LoVo (cell line): ENCODE data around the gene NDUFAF5.
A peak's percentile ranks its signal among the peaks of the same experiment; 100 is the strongest.

ENCODE experiments used
- DNase-seq: peaks from one replicate; pipeline ENCODE4 v3.0.0-alpha.2; 2016; ENCODE audit warnings: low spot score

NDUFAF5 gene

DNA sequence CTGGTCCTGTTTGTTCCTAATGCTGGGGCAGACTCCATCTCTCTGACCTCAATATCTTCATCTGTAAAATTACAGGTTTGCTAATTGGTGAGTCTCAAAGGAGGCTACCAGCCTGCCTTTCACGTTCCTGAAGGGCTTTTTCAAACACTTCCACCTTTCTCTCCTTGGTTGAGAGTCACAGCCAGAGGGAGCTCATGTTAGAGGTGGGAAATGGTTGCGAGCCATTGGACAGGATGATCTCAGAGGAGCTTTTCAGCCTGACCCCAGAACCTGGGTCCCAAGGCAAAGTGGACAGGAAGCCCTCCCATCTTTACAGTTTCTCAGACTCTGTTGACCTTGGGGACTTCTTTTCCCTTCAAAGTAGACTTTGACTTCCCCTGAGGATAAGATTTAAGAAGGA lies 37.6 kb downstream of the NDUFAF5 start:
- no peak for DNase-seq

DNA sequence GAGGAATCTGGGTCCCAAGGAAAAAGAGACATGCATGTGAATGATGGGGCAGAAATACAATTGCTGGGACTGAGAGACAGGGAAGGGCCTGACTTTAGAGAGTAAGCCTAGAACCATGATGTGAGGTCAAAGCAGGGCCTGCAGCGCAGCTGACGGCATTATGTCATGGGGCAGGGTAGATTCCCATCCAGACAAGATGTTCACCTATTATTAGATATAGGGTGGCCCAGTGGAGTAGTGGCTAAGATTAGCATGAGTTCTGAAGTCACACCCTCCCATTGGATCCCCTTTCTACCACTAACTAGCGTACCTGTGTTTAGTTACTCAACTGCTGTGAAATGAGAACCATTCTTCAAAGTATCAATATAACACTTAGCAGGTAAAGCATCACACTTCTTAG lies 39.6 kb downstream of the NDUFAF5 start:
- DNase-seq: no peak

GRCh38 chr20:13825465-13825864 lies 40.6 kb downstream of the NDUFAF5 start:
- DNase-seq: no peak

GRCh38 chr20:13831476-13831875 lies 46.6 kb downstream of the NDUFAF5 start:
- DNase-seq: no peak

GRCh38 chr20:13838664-13839063 lies 53.8 kb downstream of the NDUFAF5 start:
- no peak for DNase-seq

DNA sequence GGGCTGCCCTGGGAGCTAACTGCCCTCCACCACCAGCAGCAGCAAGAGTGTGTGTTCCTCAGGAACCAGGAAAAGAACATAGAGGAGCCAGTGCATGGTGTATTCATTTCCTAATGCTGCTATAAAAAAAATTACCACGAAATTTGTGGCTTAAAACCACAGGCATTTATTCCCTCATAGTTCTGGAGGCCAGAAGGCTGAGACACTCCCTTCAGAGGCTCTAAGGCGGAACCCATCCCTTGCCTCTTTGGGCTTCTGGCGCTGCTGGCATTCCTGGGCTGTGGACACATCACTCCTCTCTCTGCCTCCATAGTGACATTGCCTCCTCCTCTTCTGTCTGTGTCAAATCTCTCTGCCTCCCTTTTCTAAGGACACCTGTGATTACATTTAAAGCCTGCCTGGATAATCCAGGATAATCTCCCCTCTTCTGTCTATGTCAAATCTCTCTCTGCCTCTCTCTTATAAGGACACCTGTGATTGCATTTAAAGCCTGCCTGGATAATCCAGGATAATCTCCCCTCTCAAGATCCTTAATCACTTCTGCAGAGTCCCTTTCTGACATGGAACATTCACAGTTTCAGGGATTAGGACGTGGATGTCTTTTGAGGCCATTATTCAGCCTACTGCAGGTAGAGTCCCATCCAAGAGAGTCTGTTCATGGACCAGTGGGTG lies 54.7 kb downstream of the NDUFAF5 start:
- DNase-seq: peak; percentile 46

GRCh38 chr20:13840093-13840465 lies 55.3 kb downstream of the NDUFAF5 start:
- DNase-seq: no peak

GRCh38 chr20:13841206-13841605 lies 56.4 kb downstream of the NDUFAF5 start:
- DNase-seq: no peak

DNA sequence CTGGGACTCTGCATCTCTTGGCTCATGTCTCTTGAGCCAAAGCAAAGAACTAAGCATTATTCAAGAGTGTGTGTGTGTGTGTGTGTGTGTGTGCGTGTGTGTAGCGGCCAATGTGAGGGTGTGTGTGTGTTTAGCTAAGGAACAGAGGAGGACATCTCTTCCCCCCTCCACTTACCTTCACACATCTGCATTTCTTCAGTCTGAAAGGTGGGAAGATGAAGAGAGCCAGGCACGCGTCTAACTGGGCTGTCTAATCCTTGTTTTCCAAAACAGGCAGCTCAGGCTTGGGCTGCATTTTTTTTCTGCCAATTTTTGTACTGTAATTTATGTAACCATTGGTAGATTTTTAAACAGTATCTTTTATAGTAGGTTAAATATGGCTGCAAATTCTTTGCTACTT lies 59.5 kb downstream of the NDUFAF5 start:
- DNase-seq: no peak

DNA sequence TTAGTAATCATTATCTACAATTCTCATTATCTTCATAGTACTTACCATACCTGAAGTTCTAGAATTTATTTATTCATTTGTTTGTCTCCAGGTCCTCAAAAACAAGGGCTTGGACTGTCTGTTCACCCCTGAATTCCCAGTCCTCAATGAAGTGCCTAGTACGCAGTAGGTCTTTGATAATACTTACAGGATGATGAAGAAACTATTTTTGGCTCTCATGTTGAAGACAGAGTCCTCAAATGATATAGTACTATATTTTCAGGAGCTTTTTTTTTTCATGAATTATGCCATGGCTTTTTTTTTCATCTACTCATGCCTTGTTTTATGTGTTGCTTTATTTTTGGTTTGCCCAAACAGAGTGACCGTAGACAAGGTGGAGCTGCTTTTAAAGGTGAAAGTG lies 66.5 kb downstream of the NDUFAF5 start:
- no peak for DNase-seq

DNA sequence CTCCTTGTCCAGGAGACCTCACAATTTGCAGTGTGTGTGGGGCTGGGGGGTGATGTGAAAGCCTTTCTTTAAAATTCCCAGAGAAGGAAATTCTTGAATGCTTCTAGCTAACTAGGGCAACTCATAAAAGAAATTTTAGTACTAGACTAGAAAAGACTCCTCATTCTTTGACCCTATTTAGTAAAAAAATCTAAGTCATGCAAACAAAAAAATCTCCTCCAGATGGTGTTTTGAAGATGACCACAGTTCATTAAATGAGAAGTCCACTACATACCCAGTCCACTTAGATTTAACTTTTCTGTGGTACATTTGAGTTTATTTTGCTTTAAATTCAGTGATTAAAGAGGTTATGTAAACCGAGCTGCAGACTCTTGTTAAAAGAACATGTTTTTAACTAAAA lies 67.5 kb downstream of the NDUFAF5 start:
- no peak for DNase-seq

GRCh38 chr20:13855613-13856012 lies 70.8 kb downstream of the NDUFAF5 start:
- no peak for DNase-seq

- no peak for DNase-seq
These were observed 71.5 kb downstream of the NDUFAF5 start for GRCh38 chr20:13856354-13856753.

DNA sequence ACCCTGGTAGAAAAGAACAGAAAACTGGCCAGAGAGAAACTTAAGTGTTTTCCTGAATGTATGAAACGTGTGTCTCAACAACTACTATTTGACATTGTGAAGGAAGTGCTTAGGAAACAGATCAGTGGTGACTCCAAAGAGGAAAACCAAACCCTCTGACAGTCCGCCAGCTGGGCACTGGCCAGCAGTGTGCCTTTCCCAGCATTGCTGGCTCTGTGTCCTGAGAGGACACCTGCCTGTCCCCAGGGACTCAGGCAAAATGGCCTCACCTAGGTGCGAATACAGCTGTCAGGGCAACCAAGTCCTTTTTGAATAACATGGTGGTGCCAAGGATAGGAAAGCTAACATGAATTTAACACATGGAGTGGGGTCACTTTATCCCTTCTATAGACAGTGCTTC lies 72.5 kb downstream of the NDUFAF5 start:
- no peak for DNase-seq

GRCh38 chr20:13857961-13858360 lies 73.1 kb downstream of the NDUFAF5 start:
- DNase-seq: no peak

DNA sequence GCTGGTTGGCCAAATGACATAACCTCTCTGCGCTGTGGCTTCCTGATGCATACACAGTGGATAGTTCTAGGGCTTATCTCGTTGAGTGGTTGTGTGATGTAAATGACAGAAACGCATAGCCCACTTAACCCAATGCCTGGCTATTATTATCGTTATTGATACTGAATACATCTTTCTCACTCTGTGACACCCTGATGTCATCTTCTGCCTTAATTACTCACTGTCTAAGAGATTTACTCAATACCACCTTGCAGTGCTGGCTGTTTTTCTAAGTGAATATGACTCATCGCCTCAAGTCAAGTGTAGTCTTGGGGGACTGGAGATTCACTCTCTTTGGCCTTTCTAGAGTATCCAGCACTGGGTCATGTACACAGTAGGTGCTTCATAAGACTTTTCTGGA lies 73.6 kb downstream of the NDUFAF5 start:
- DNase-seq: no peak

DNA sequence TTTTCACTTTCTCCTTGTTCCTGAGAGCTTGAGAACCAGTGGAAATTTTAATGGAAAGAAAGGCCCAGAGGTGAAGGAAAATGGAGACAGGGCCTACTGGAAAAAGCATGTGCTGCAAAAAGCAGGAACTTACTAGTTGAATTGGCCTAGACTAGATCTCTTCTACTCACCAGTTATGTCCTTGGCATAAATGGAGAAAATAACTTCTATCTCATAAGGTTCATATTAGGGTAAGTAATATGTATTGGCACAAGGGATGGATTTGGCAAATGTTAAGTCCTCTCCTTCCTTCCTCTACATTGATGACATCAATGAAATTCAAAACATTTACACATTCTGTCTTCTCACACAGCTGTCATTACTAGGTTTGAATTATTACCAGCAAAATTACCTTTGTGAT lies 74.0 kb downstream of the NDUFAF5 start:
- no peak for DNase-seq

GRCh38 chr20:13862245-13862644 lies 77.4 kb downstream of the NDUFAF5 start:
- no peak for DNase-seq

GRCh38 chr20:13863244-13863643 lies 78.4 kb downstream of the NDUFAF5 start:
- DNase-seq: no peak

DNA sequence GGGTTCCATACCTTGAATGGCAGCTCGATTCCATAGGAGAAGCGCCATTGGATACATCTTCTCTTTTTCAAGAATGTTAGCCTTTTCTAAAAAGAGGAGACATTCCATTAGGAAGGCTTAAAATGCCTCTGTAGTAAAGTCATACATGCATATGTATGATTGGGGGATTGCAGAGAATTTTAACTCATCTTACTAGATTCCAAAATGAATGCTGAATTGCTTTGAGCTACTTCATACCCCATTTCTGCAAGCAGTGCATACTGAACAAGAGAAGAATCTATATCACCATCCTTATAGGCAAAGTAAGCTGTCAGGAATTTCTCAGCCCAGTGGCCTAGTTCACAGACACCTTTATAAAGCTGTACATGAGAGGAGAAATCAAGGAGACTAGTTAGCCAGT lies 80.3 kb downstream of the NDUFAF5 start:
- DNase-seq: no peak

DNA sequence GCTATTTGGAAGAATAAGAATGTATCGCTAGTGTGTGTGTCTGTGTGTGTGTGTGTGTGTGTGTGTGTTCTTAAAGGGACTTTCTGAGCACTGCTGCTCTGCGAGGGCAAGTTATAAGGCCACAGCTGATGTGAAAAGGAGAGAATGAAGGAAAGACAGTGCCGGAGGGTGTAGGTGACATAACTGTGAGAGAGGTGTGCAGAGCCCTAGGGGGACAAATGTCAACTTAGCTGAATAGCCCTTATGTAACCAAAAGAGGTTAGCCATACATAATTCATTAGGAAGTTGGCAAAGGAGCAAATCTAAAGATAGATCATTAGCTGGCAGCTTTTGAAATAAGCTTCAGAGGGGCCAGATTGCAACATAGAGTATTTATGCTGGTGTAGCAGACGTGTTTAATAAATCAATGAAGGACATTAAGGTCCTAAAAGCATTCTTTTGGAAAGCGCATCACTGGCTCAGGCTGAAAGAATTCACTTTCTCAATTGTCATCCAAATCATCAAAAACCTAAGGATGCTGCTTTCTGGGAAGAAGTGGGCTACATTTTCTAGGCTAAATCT lies 81.0 kb downstream of the NDUFAF5 start:
- no peak for DNase-seq

DNA sequence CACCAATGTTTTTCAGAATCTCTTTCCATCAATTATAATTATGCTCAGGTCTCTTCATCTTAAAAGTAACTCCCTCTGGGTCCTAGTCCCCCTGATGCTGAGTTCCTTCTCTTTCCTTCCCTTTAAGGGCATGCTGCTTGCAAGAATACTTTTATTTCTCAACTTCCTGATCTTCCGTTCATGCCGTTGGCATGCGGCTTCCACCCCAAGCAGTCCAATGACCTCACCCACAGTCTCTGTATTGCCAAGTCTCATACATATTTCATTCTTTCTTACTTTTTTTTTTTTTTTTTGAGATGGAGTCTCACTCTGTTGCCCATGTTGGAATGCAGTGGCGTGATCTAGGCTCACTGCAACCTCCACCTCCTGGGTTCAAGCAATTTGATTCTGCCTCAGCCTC lies 83.5 kb downstream of the NDUFAF5 start:
- no peak for DNase-seq

DNA sequence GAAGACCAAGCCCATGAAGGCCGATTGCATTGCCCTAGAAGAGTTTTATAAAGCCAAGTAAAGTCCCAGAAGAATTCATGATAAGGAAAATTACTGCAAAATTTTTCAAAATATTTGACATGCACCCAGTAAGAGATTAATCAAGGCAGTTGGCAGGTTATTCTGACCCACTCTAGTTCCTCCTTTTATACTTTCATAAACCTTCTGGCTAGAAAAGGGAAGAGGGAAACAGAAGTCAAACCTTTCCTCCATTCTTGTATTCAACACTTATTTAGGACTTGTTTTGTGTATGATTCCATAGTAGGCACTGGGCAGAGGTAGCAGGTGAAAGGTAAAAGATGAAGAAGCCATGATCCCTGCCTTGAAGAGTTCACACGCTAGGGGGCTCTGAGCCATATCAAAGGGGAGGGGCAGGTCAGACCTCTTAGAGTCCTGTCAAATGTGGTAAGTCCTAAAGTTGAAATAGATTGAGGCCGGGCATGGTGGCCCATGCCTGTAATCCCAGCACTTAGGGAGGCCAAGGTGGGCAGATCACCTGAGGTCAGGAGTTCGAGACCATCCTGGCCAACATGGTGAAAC lies 85.4 kb downstream of the NDUFAF5 start:
- DNase-seq: no peak
